GM23338 (cell line): Measurements from ENCODE around the gene FCHSD2. TPM values are rescaled to one million over a fixed set of nuclear protein-coding genes. Genes with fewer than 3 reads are reported as not detected.

Experiments used
- ATAC-seq: fragments of 200-7000 bp; cut with Tn5 transposase; 3 replicates; pipeline ENCODE4 v1.9.1; 2020
- DNase-seq: peaks from one replicate; pipeline ENCODE4 v3.0.0-alpha.2; 2015; ENCODE audit warnings: low spot score
- H2AFZ ChIP-seq: fragments of 200-600 bp; sonication (generic); 2 replicates; pipeline ENCODE4 v1.8.0; 2016; ENCODE audit warnings: antibody characterized with exemption, mild to moderate bottlenecking, moderate library complexity
- H3F3A ChIP-seq: fragments of 200-600 bp; sonication (generic); replicated peaks from 2 replicates; pipeline ENCODE4 v1.8.0; 2017; ENCODE audit warnings: antibody characterized with exemption, mixed run types, low read depth
- H3K27ac ChIP-seq: fragments of 200-600 bp; sonication (generic); 2 replicates; pipeline ENCODE4 v1.6.1; 2016; ENCODE audit warnings: low read depth
- H3K27me3 ChIP-seq: fragments of 200-600 bp; sonication (generic); 2 replicates; pipeline ENCODE4 v1.8.0; 2016; ENCODE audit warnings: mild to moderate bottlenecking, mixed run types, moderate library complexity; ENCODE audit not compliant: insufficient read depth
- H3K36me3 ChIP-seq: fragments of 200-600 bp; sonication (generic); 2 replicates; pipeline ENCODE4 v1.8.0; 2016; ENCODE audit warnings: mild to moderate bottlenecking; ENCODE audit not compliant: insufficient read depth
- H3K4me1 ChIP-seq: fragments of 200-600 bp; sonication (generic); 2 replicates; pipeline ENCODE4 v1.8.0; 2016; ENCODE audit warnings: mild to moderate bottlenecking, moderate library complexity; ENCODE audit not compliant: insufficient read depth
- H3K4me2 ChIP-seq: fragments of 200-600 bp; sonication (generic); 2 replicates; pipeline ENCODE4 v1.7.1; 2017; ENCODE audit warnings: mixed run types
- H3K4me3 ChIP-seq: fragments of 200-600 bp; sonication (generic); 2 replicates; pipeline ENCODE4 v1.6.1; 2016; ENCODE audit warnings: mixed run types
- H3K79me2 ChIP-seq: fragments of 200-600 bp; sonication (generic); replicated peaks from 2 replicates; pipeline ENCODE4 v1.8.0; 2017; ENCODE audit warnings: mild to moderate bottlenecking; ENCODE audit not compliant: insufficient read depth
- H3K9me2 ChIP-seq: fragments of 200-600 bp; sonication (generic); 2 replicates; pipeline ENCODE4 v1.8.0; 2017; ENCODE audit not compliant: insufficient read depth
- H4K20me1 ChIP-seq: fragments of 200-600 bp; sonication (generic); replicated peaks from 2 replicates; pipeline ENCODE4 v1.8.0; 2017; ENCODE audit warnings: mild to moderate bottlenecking; ENCODE audit not compliant: insufficient read depth
- H3K27ac Mint-ChIP-seq: 2 replicates; pipeline ENCODE4 v1.8.0; 2020; ENCODE audit warnings: inconsistent platforms, mild to moderate bottlenecking, moderate library complexity, mixed read lengths
- H3K27me3 Mint-ChIP-seq: 3 replicates; pipeline ENCODE4 v1.8.0; 2022; ENCODE audit warnings: low read depth, mild to moderate bottlenecking, moderate library complexity, mixed read lengths, inconsistent platforms; ENCODE audit not compliant: insufficient read depth, poor library complexity
- H3K36me3 Mint-ChIP-seq: 3 replicates; pipeline ENCODE4 v1.8.0; 2021; ENCODE audit warnings: low read depth, mild to moderate bottlenecking, inconsistent platforms, moderate library complexity, mixed read lengths
- H3K4me1 Mint-ChIP-seq: 3 replicates; pipeline ENCODE4 v1.8.0; 2020; ENCODE audit warnings: mild to moderate bottlenecking, inconsistent platforms, mixed read lengths
- H3K4me3 Mint-ChIP-seq: 3 replicates; pipeline ENCODE4 v1.8.0; 2021; ENCODE audit warnings: moderate library complexity, mild to moderate bottlenecking, inconsistent platforms, mixed read lengths
- H3K9me3 Mint-ChIP-seq: 3 replicates; pipeline ENCODE4 v1.8.0; 2020; ENCODE audit warnings: moderate library complexity, mild to moderate bottlenecking, inconsistent platforms, mixed read lengths
- CREB1 ChIP-seq: fragments of 250-450 bp; sonication (Bioruptor Pico); IDR thresholded peaks from 2 replicates; pipeline ENCODE4 v1.5.0; 2020; ENCODE audit warnings: low read depth, mild to moderate bottlenecking, moderate library complexity
- ETS1 ChIP-seq: IDR thresholded peaks from 2 replicates; pipeline ENCODE4 v1.6.1; 2016; ENCODE audit warnings: antibody characterized with exemption
- EZH2 ChIP-seq: fragments of 200-600 bp; sonication (generic); IDR thresholded peaks from one replicate; pipeline ENCODE4 v1.8.0; 2017; ENCODE audit warnings: antibody characterized with exemption, mild to moderate bottlenecking, low read depth; ENCODE audit not compliant: unreplicated experiment
- EZH2phosphoT487 ChIP-seq: fragments of 200-600 bp; sonication (generic); IDR thresholded peaks from one replicate; pipeline ENCODE4 v1.8.1; 2018; ENCODE audit warnings: antibody characterized with exemption; ENCODE audit not compliant: unreplicated experiment
- JUNB ChIP-seq: IDR thresholded peaks from one replicate; pipeline ENCODE4 v1.6.1; 2016; ENCODE audit warnings: antibody characterized with exemption; ENCODE audit not compliant: unreplicated experiment
- NANOG ChIP-seq: IDR thresholded peaks from 2 replicates; pipeline ENCODE4 v1.6.1; 2016; ENCODE audit warnings: antibody characterized with exemption, borderline replicate concordance
- POLR2AphosphoS5 ChIP-seq: IDR thresholded peaks from 2 replicates; pipeline ENCODE4 v1.6.1; 2016; ENCODE audit warnings: antibody characterized with exemption, low read depth
- REST ChIP-seq: IDR thresholded peaks from one replicate; pipeline ENCODE4 v1.6.1; 2018; ENCODE audit warnings: antibody characterized with exemption; ENCODE audit not compliant: unreplicated experiment
- STAT1 ChIP-seq: IDR thresholded peaks from one replicate; pipeline ENCODE4 v1.6.1; 2016; ENCODE audit warnings: antibody characterized with exemption; ENCODE audit not compliant: unreplicated experiment
- ZNF114 ChIP-seq: fragments of 250-450 bp; sonication (Bioruptor Pico); IDR thresholded peaks from 2 replicates; pipeline ENCODE4 v1.5.0; 2020; ENCODE audit warnings: mild to moderate bottlenecking, moderate library complexity
- ZNF331 ChIP-seq: fragments of 250-450 bp; sonication (Bioruptor Pico); IDR thresholded peaks from 2 replicates; pipeline ENCODE4 v1.5.0; 2020; ENCODE audit warnings: low read depth, mild to moderate bottlenecking, moderate library complexity
- polyA plus RNA-seq: library from polyadenylated mRNA; unstranded; fragments of >200 nt; fragmentation: Nextera tagmentation; extraction: Ambion mirVana; gene quantifications from 2 replicates; pipeline ENCODE4 v1.2.1, GENCODE V29; 2016
- total RNA-seq: library from RNA; depleted of rRNA; stranded (reverse); fragments of >200 nt; shearing (Covaris generic); gene quantifications from 2 replicates; pipeline ENCODE4 v1.2.3, GENCODE V29; 2014
- TF ChIP-seq, protein P1 (sequence below): fragments of 250-450 bp; sonication (Bioruptor Pico); IDR thresholded peaks from 2 replicates; pipeline ENCODE4 v1.5.0; 2020; ENCODE audit warnings: mild to moderate bottlenecking, moderate library complexity
- TF ChIP-seq, protein P2 (sequence below), 2 experiments: fragments of 200-600 bp in 1 of 2; sonication (generic) in 1 of 2; conservative IDR thresholded peaks; 2 replicates each; pipeline versions ENCODE4 v1.5.1 to v1.6.1; 2016 to 2017; ENCODE audit warnings: antibody characterized with exemption in 2 of 2, low read depth in 2 of 2, mild to moderate bottlenecking in 2 of 2, moderate library complexity in 1 of 2

The FCHSD2 gene
- total and polyA plus RNA-seq, 2 experiments from 2014 or later = 3.6 to 5.2 TPM

- ATAC-seq = no peak
- H3K79me2 ChIP-seq = no peaks in the 10 kb centered on the region
- TF ChIP-seq ETS1 = no peak
- TF ChIP-seq, protein P1, sequence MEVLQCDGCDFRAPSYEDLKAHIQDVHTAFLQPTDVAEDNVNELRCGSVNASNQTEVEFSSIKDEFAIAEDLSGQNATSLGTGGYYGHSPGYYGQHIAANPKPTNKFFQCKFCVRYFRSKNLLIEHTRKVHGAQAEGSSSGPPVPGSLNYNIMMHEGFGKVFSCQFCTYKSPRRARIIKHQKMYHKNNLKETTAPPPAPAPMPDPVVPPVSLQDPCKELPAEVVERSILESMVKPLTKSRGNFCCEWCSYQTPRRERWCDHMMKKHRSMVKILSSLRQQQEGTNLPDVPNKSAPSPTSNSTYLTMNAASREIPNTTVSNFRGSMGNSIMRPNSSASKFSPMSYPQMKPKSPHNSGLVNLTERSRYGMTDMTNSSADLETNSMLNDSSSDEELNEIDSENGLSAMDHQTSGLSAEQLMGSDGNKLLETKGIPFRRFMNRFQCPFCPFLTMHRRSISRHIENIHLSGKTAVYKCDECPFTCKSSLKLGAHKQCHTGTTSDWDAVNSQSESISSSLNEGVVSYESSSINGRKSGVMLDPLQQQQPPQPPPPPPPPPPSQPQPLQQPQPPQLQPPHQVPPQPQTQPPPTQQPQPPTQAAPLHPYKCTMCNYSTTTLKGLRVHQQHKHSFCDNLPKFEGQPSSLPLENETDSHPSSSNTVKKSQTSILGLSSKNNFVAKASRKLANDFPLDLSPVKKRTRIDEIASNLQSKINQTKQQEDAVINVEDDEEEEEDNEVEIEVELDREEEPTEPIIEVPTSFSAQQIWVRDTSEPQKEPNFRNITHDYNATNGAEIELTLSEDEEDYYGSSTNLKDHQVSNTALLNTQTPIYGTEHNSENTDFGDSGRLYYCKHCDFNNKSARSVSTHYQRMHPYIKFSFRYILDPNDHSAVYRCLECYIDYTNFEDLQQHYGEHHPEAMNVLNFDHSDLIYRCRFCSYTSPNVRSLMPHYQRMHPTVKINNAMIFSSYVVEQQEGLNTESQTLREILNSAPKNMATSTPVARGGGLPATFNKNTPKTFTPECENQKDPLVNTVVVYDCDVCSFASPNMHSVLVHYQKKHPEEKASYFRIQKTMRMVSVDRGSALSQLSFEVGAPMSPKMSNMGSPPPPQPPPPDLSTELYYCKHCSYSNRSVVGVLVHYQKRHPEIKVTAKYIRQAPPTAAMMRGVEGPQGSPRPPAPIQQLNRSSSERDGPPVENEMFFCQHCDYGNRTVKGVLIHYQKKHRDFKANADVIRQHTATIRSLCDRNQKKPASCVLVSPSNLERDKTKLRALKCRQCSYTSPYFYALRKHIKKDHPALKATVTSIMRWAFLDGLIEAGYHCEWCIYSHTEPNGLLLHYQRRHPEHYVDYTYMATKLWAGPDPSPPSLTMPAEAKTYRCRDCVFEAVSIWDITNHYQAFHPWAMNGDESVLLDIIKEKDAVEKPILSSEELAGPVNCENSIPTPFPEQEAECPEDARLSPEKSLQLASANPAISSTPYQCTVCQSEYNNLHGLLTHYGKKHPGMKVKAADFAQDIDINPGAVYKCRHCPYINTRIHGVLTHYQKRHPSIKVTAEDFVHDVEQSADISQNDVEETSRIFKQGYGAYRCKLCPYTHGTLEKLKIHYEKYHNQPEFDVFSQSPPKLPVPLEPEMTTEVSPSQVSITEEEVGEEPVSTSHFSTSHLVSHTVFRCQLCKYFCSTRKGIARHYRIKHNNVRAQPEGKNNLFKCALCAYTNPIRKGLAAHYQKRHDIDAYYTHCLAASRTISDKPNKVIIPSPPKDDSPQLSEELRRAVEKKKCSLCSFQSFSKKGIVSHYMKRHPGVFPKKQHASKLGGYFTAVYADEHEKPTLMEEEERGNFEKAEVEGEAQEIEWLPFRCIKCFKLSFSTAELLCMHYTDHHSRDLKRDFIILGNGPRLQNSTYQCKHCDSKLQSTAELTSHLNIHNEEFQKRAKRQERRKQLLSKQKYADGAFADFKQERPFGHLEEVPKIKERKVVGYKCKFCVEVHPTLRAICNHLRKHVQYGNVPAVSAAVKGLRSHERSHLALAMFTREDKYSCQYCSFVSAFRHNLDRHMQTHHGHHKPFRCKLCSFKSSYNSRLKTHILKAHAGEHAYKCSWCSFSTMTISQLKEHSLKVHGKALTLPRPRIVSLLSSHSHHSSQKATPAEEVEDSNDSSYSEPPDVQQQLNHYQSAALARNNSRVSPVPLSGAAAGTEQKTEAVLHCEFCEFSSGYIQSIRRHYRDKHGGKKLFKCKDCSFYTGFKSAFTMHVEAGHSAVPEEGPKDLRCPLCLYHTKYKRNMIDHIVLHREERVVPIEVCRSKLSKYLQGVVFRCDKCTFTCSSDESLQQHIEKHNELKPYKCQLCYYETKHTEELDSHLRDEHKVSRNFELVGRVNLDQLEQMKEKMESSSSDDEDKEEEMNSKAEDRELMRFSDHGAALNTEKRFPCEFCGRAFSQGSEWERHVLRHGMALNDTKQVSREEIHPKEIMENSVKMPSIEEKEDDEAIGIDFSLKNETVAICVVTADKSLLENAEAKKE (CRISPR knock-in tag) = no peak
- no peak for TF ChIP-seq EZH2phosphoT487
- no peak for TF ChIP-seq POLR2AphosphoS5
- TF ChIP-seq CREB1 = no peak
- no peak for TF ChIP-seq ZNF114 (CRISPR knock-in tag)
- no peak for TF ChIP-seq EZH2
- TF ChIP-seq, protein P2, sequence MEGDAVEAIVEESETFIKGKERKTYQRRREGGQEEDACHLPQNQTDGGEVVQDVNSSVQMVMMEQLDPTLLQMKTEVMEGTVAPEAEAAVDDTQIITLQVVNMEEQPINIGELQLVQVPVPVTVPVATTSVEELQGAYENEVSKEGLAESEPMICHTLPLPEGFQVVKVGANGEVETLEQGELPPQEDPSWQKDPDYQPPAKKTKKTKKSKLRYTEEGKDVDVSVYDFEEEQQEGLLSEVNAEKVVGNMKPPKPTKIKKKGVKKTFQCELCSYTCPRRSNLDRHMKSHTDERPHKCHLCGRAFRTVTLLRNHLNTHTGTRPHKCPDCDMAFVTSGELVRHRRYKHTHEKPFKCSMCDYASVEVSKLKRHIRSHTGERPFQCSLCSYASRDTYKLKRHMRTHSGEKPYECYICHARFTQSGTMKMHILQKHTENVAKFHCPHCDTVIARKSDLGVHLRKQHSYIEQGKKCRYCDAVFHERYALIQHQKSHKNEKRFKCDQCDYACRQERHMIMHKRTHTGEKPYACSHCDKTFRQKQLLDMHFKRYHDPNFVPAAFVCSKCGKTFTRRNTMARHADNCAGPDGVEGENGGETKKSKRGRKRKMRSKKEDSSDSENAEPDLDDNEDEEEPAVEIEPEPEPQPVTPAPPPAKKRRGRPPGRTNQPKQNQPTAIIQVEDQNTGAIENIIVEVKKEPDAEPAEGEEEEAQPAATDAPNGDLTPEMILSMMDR (conservative IDR thresholded peaks at IDR 0.05; ENCODE audit: low read depth in 2 of 2) = no peak
- TF ChIP-seq ZNF331 = no peak
- no peak for TF ChIP-seq STAT1
- no peak for TF ChIP-seq JUNB
- TF ChIP-seq NANOG = no peak
- TF ChIP-seq REST = no peak
- no peak overlapping the region for H3K27ac ChIP-seq
- no peaks in the 10 kb centered on the region for H4K20me1 ChIP-seq
- H3K4me1 ChIP-seq = peaks cover 8% of the 10 kb centered on the region
- no peak overlapping the region for H3K27ac Mint-ChIP-seq
- no peak for DNase-seq
- peaks cover 4% of the 10 kb centered on the region for H3K27me3 Mint-ChIP-seq
- H3K4me2 ChIP-seq = no peak overlapping the region
- H3F3A ChIP-seq = no peaks in the 10 kb centered on the region; the same call in 1 of the 2 replicates
- no peaks in the 10 kb centered on the region for H3K9me2 ChIP-seq
- H3K9me3 Mint-ChIP-seq = no peaks in the 10 kb centered on the region
- no peak overlapping the region for H3K4me3 Mint-ChIP-seq
- no peak overlapping the region for H2AFZ ChIP-seq
- peaks cover 20% of the 10 kb centered on the region for H3K4me1 Mint-ChIP-seq
- no peaks in the 10 kb centered on the region for H3K27me3 ChIP-seq
- H3K36me3 ChIP-seq = no peaks in the 10 kb centered on the region
- H3K4me3 ChIP-seq = no peak overlapping the region
- no peaks in the 10 kb centered on the region for H3K36me3 Mint-ChIP-seq
These were observed 7.0 kb upstream of the FCHSD2 start for GRCh38 chr11:73149105-73149504.
